Tibial artery (tissue), 4 donors: ENCODE data around the gene ANKRD33B.

Experiments
- DNase-seq, 2 donors: peaks; one replicate each; pipeline ENCODE4 v3.0.0-alpha.2; 2019
- H3K27ac ChIP-seq, 2 donors: fragments of 200-600 bp; sonication (generic) in 1 of 2; 1 replicate in 1 of 2; 2 replicates in 1 of 2; pipeline ENCODE4 v1.5.1; 2018 to 2019; ENCODE audit warnings: mild to moderate bottlenecking in 1 of 2
- H3K27me3 ChIP-seq, 2 donors: fragments of 200-600 bp; sonication (generic) in 1 of 2; one replicate each; pipeline versions ENCODE4 v1.5.1 to v1.6.0; 2016 to 2019
- H3K36me3 ChIP-seq, 3 donors: fragments of 200-600 bp; sonication (generic) in 2 of 3; one replicate each; pipeline ENCODE4 v1.5.1; 2016 to 2019; ENCODE audit warnings: mild to moderate bottlenecking in 2 of 3
- H3K4me1 ChIP-seq, 4 donors: fragments of 200-600 bp; sonication (generic) in 2 of 4; 1 replicate in 3 of 4; 2 replicates in 1 of 4; pipeline ENCODE4 v1.5.1; 2016 to 2019
- H3K4me3 ChIP-seq, 2 donors: fragments of 200-600 bp; sonication (generic) in 1 of 2; 1 replicate in 1 of 2; 2 replicates in 1 of 2; pipeline ENCODE4 v1.5.1; 2018 to 2019; ENCODE audit warnings: mild to moderate bottlenecking in 2 of 2
- H3K9me3 ChIP-seq, 3 donors: fragments of 200-600 bp; sonication (generic) in 1 of 3; one replicate each; pipeline ENCODE4 v1.5.1; 2016 to 2019
- intact Hi-C: fragments of 100-400 bp; cut with DNase I; formaldehyde crosslinking; loops from one replicate; pipeline ENCODE4 v1.15.0; 2023; ENCODE audit warnings: low total_unique reads
- TF ChIP-seq, protein P1 (sequence below), 2 experiments: fragments of 200-600 bp in 1 of 2; fragments of 450-650 bp in 1 of 2; IDR thresholded peaks; one replicate each; pipeline ENCODE4 v1.5.1; 2017 to 2019; ENCODE audit warnings: antibody characterized with exemption in 2 of 2, mild to moderate bottlenecking in 1 of 2, moderate library complexity in 1 of 2

ANKRD33B gene

DNA sequence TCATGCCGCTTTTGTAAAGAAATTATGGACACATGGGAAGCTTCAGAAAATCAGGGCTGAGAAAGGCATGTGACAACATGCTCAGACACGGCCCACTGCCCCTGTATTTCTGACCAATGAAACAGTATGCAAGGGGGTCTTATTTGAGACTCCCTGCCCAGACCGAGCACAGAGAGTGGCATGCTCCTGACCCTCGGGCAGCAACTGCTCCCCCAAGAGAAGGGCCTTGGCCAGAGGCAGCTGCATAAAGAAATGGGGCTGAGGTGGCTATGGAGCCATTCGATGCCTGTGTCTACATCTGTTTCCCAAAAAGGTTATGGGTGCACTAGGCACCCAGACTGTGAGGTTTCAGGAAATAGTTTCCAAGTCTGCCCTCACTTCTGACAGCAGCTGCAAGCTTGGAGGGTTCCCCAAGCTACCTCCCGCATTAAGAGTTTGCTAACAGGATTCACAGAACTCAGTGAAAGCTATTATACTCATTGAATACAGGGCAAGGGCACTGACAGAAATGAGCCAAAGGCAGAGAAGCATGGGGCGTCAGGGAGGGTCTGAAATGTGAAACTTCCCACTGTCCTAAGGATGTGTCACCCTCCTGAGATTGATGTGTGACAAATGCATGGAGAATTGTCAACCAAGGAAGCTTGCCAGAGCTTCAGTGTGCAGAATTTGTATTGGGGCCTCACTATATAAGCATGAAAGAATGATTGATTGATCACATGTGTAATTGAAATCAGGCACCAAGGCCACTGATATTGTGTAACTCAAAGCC is 102.8 kb downstream of the ANKRD33B start:
- Histone ChIP-seq H3K27me3 (peaks cover 0 to 6% of the 10 kb centered on the region in 2 donors), H3K27ac (no peak overlapping the region), H3K36me3 (no peaks in the 10 kb centered on the region), H3K4me1 (peaks cover 0 to 5% (median 2%) of the 10 kb centered on the region in 4 donors), H3K9me3 (no peaks in the 10 kb centered on the region), H3K4me3 (no peak overlapping the region)
- TF ChIP-seq, protein P1, sequence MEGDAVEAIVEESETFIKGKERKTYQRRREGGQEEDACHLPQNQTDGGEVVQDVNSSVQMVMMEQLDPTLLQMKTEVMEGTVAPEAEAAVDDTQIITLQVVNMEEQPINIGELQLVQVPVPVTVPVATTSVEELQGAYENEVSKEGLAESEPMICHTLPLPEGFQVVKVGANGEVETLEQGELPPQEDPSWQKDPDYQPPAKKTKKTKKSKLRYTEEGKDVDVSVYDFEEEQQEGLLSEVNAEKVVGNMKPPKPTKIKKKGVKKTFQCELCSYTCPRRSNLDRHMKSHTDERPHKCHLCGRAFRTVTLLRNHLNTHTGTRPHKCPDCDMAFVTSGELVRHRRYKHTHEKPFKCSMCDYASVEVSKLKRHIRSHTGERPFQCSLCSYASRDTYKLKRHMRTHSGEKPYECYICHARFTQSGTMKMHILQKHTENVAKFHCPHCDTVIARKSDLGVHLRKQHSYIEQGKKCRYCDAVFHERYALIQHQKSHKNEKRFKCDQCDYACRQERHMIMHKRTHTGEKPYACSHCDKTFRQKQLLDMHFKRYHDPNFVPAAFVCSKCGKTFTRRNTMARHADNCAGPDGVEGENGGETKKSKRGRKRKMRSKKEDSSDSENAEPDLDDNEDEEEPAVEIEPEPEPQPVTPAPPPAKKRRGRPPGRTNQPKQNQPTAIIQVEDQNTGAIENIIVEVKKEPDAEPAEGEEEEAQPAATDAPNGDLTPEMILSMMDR (IDR thresholded peaks at IDR 0.05), result no peak
- DNase-seq, result no peak
- intact Hi-C loops, result no loop called here

DNA sequence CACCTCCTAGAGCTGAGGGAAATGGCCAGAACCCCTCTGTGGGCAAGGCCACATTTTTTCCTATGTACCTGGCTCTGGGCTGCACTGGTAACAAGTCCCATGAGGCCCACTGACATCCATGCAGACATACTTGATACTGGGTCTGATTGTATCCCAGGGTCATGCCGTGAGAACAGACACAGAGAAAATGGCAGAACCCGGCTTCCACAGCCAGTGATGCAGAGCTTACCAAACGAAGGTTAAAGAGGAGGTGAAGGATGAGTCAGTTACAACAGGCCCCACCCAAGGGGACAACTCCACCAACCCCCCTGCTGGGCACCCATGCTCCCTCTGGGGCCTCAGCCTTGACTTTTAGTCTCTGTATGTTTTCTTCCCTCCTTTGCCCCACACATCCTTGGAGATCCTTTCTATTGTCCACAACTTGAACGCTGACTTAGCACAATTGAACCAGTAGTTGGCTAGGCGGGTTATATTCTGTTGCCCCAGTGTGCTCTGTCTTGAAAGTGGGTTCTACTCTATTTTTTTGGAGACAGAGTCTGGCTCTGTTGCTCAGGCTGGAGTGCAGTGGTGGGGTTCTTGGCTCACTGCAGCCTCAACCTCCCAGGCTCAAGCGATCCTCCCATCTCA is 103.7 kb downstream of the ANKRD33B start:
- no peak for DNase-seq
- Histone ChIP-seq H3K27me3 (peaks cover 0 to 6% of the 10 kb centered on the region in 2 donors), H3K27ac (no peak overlapping the region), H3K9me3 (no peaks in the 10 kb centered on the region), H3K4me1 (peaks cover 0 to 5% (median 2%) of the 10 kb centered on the region in 4 donors), H3K4me3 (no peak overlapping the region), H3K36me3 (no peaks in the 10 kb centered on the region)
- TF ChIP-seq, protein P1 (IDR thresholded peaks at IDR 0.05), result no peak
- intact Hi-C loops, result no loop called here

GRCh38 chr5:10668697-10669096 is 104.8 kb downstream of the ANKRD33B start:
- peaks cover 0 to 2% (median under 1%) of the 10 kb centered on the region in 4 donors for H3K4me1 ChIP-seq
- H3K27me3 ChIP-seq, result peaks cover 0 to under 1% of the 10 kb centered on the region in 2 donors
- no peaks in the 10 kb centered on the region for H3K36me3 ChIP-seq
- TF ChIP-seq, protein P1 (IDR thresholded peaks at IDR 0.05), result no peak
- intact Hi-C loops, result no loop called here
- no peaks in the 10 kb centered on the region for H3K9me3 ChIP-seq
- no peak for DNase-seq
- no peak overlapping the region for H3K27ac ChIP-seq
- H3K4me3 ChIP-seq, result no peak overlapping the region

- no peaks in the 10 kb centered on the region for H3K36me3 ChIP-seq
- H3K9me3 ChIP-seq, result no peaks in the 10 kb centered on the region
- no peaks in the 10 kb centered on the region for H3K4me1 ChIP-seq
- H3K27ac ChIP-seq, result no peak overlapping the region
- intact Hi-C loops, result no loop called here
- TF ChIP-seq, protein P1 (IDR thresholded peaks at IDR 0.05), result no peak
- H3K4me3 ChIP-seq, result no peak overlapping the region
- DNase-seq, result no peak
- H3K27me3 ChIP-seq, result no peaks in the 10 kb centered on the region
These were observed 106.1 kb downstream of the ANKRD33B start for GRCh38 chr5:10669983-10670382.

- Histone ChIP-seq H3K9me3 (no peaks in the 10 kb centered on the region), H3K4me3 (no peak overlapping the region), H3K36me3 (no peaks in the 10 kb centered on the region), H3K4me1 (no peaks in the 10 kb centered on the region), H3K27me3 (no peaks in the 10 kb centered on the region), H3K27ac (no peak overlapping the region)
- no peak for DNase-seq
- intact Hi-C loops, result no loop called here
- TF ChIP-seq, protein P1 (IDR thresholded peaks at IDR 0.05), result no peak
These were observed 107.5 kb downstream of the ANKRD33B start for GRCh38 chr5:10671041-10672008.
